Neural cell (in vitro differentiated cells): ENCODE measurements around the gene KHK. TPM values are rescaled to one million over a fixed set of nuclear protein-coding genes. Genes with fewer than 3 reads are reported as not detected.

ENCODE experiments used
- H2AFZ ChIP-seq: fragments of 200-600, 300-800 bp; sonication (generic), shearing (Covaris generic); 2 replicates; pipeline ENCODE4 v1.6.0; 2014; ENCODE audit warnings: low read depth, mild to moderate bottlenecking, antibody characterized with exemption, low read length, moderate library complexity
- H3F3A ChIP-seq: fragments of 200-600 bp; shearing (Covaris generic); 2 replicates; pipeline ENCODE4 v1.6.1; 2016; ENCODE audit warnings: mild to moderate bottlenecking, moderate library complexity, mixed read lengths, antibody characterized with exemption, low read length; ENCODE audit not compliant: insufficient read depth, poor library complexity, severe bottlenecking
- H3K27ac ChIP-seq: fragments of 200-600, 300-800 bp; sonication (generic), shearing (Covaris generic); 2 replicates; pipeline ENCODE4 v1.5.1; 2014; ENCODE audit warnings: mild to moderate bottlenecking, low read length, moderate library complexity
- H3K27me3 ChIP-seq: fragments of 300-800, 200-600 bp; sonication (generic), shearing (Covaris generic); 2 replicates; pipeline ENCODE4 v1.6.0; 2014; ENCODE audit warnings: mild to moderate bottlenecking, low read depth, low read length, moderate library complexity; ENCODE audit not compliant: insufficient read depth
- H3K36me3 ChIP-seq: fragments of 300-800, 200-600 bp; sonication (generic), shearing (Covaris generic); 2 replicates; pipeline ENCODE4 v1.5.1; 2014; ENCODE audit warnings: mild to moderate bottlenecking, antibody characterized with exemption, low read length, moderate library complexity; ENCODE audit not compliant: insufficient read depth
- H3K4me2 ChIP-seq: fragments of 300-800, 200-600 bp; sonication (generic), shearing (Covaris generic); 2 replicates; pipeline ENCODE4 v1.6.0; 2014; ENCODE audit warnings: mild to moderate bottlenecking, low read length
- H3K4me3 ChIP-seq: fragments of 300-800, 200-600 bp; sonication (generic), shearing (Covaris generic); 2 replicates; pipeline ENCODE4 v1.5.1; 2014; ENCODE audit warnings: mild to moderate bottlenecking, low read length, moderate library complexity
- H3K79me2 ChIP-seq: fragments of 200-600 bp; shearing (Covaris generic); replicated peaks from 2 replicates; pipeline ENCODE4 v1.6.0; 2014; ENCODE audit warnings: mild to moderate bottlenecking, low read length, moderate library complexity; ENCODE audit not compliant: insufficient read depth
- H3K9ac ChIP-seq: fragments of 300-800, 200-600 bp; sonication (generic), shearing (Covaris generic); 2 replicates; pipeline ENCODE4 v1.6.1; 2016; ENCODE audit warnings: mild to moderate bottlenecking, low read length, mixed read lengths
- H3K9me2 ChIP-seq: fragments of 200-600 bp; shearing (Covaris generic); 2 replicates; pipeline ENCODE4 v1.6.1; 2016; ENCODE audit warnings: mild to moderate bottlenecking, low read length, mixed read lengths; ENCODE audit not compliant: insufficient read depth
- H3K9me3 ChIP-seq: fragments of 200-600, 300-800 bp; sonication (generic), shearing (Covaris generic); 2 replicates; pipeline ENCODE4 v1.6.1; 2016; ENCODE audit warnings: mild to moderate bottlenecking, mixed run types, low read length, moderate library complexity, mixed read lengths
- H4K20me1 ChIP-seq: fragments of 200-600 bp; shearing (Covaris generic); 2 replicates; pipeline ENCODE4 v1.6.1; 2016; ENCODE audit warnings: mild to moderate bottlenecking, mixed run types; ENCODE audit not compliant: insufficient read depth
- CTCF ChIP-seq: fragments of 450-650 bp; IDR thresholded peaks from 2 replicates; pipeline ENCODE4 v1.5.1; 2014; ENCODE audit warnings: antibody characterized with exemption, mild to moderate bottlenecking, moderate library complexity; ENCODE audit not compliant: poor library complexity, severe bottlenecking
- EP300 ChIP-seq: fragments of 450-650 bp; conservative IDR thresholded peaks from 2 replicates; pipeline ENCODE4 v1.6.1; 2014; ENCODE audit warnings: antibody characterized with exemption, mild to moderate bottlenecking, moderate library complexity; ENCODE audit not compliant: poor library complexity, severe bottlenecking
- EZH2 ChIP-seq: fragments of 200-600, 300-800 bp; shearing (Covaris generic), sonication (generic); IDR thresholded peaks from 2 replicates; pipeline ENCODE4 v1.6.1; 2014; ENCODE audit warnings: antibody characterized with exemption, low read length, borderline replicate concordance, mild to moderate bottlenecking; ENCODE audit not compliant: insufficient read depth, poor library complexity, severe bottlenecking
- MXI1 ChIP-seq: fragments of 450-650 bp; conservative IDR thresholded peaks from 2 replicates; pipeline ENCODE4 v1.6.1; 2014; ENCODE audit warnings: antibody characterized with exemption, mild to moderate bottlenecking; ENCODE audit not compliant: poor library complexity, severe bottlenecking
- POLR2AphosphoS5 ChIP-seq: IDR thresholded peaks from 2 replicates; pipeline ENCODE4 v1.6.1; 2012
- RAD21 ChIP-seq: fragments of 450-650 bp; conservative IDR thresholded peaks from 2 replicates; pipeline ENCODE4 v1.6.1; 2014; ENCODE audit warnings: antibody characterized with exemption, mild to moderate bottlenecking, moderate library complexity
- REST ChIP-seq: IDR thresholded peaks from 2 replicates; pipeline ENCODE4 v1.6.1; 2012; ENCODE audit warnings: borderline replicate concordance
- SMC3 ChIP-seq: fragments of 450-650 bp; conservative IDR thresholded peaks from 2 replicates; pipeline ENCODE4 v1.6.1; 2014; ENCODE audit warnings: antibody characterized with exemption, mild to moderate bottlenecking, moderate library complexity; ENCODE audit not compliant: poor library complexity
- TAF1 ChIP-seq: IDR thresholded peaks from 2 replicates; pipeline ENCODE4 v1.6.1; 2012; ENCODE audit warnings: low read depth
- polyA plus RNA-seq: library from polyadenylated mRNA; depleted of rRNA; stranded (reverse); fragments of >200 nt; gene quantifications from 2 replicates; pipeline ENCODE4 v1.2.3, GENCODE V29; 2014

KHK gene
- polyA plus RNA-seq, 1 donor from 2014 or later: 4.1 TPM

GRCh38 chr2:27143285-27143684 lies 56.7 kb downstream of the KHK start:
- H3K9ac ChIP-seq: no peak overlapping the region
- no peaks in the 10 kb centered on the region for H3F3A ChIP-seq
- H3K4me3 ChIP-seq: no peak overlapping the region
- no peaks in the 10 kb centered on the region for H4K20me1 ChIP-seq
- H3K9me3 ChIP-seq: no peaks in the 10 kb centered on the region
- no peak overlapping the region for H2AFZ ChIP-seq
- no peak overlapping the region for H3K27ac ChIP-seq
- no peak overlapping the region for H3K4me2 ChIP-seq
- no peak for TF ChIP-seq CTCF
- TF ChIP-seq REST: no peak
- no peak for TF ChIP-seq POLR2AphosphoS5
- no peak for TF ChIP-seq RAD21
- no peak for TF ChIP-seq MXI1
- TF ChIP-seq EZH2: no peak
- TF ChIP-seq SMC3: no peak
- TF ChIP-seq TAF1: no peak
- TF ChIP-seq EP300: no peak
- H3K27me3 ChIP-seq: no peaks in the 10 kb centered on the region
- H3K79me2 ChIP-seq: no peaks in the 10 kb centered on the region
- H3K9me2 ChIP-seq: no peaks in the 10 kb centered on the region
- no peaks in the 10 kb centered on the region for H3K36me3 ChIP-seq

GRCh38 chr2:27145682-27146081 lies 59.1 kb downstream of the KHK start:
- H3K36me3 ChIP-seq: no peaks in the 10 kb centered on the region
- H3K79me2 ChIP-seq: no peaks in the 10 kb centered on the region
- TF ChIP-seq SMC3 (no peak), CTCF (no peak), EZH2 (no peak), RAD21 (no peak)
- no peaks in the 10 kb centered on the region for H3K9me3 ChIP-seq
- H3K4me3 ChIP-seq: no peak overlapping the region
- no peaks in the 10 kb centered on the region for H4K20me1 ChIP-seq
- H3K9ac ChIP-seq: no peak overlapping the region
- H3F3A ChIP-seq: no peaks in the 10 kb centered on the region
- H2AFZ ChIP-seq: no peak overlapping the region
- H3K9me2 ChIP-seq: no peaks in the 10 kb centered on the region
- H3K27me3 ChIP-seq: no peaks in the 10 kb centered on the region
- no peak overlapping the region for H3K27ac ChIP-seq
- no peak overlapping the region for H3K4me2 ChIP-seq
